GM19023 (cell line): ENCODE data around the gene B3GALT6.

Source experiments
- ATAC-seq: cut with Tn5 transposase; IDR thresholded peaks from one replicate; pipeline ENCODE4 v1.9.1; 2021; ENCODE audit warnings: mild to moderate bottlenecking, moderate library complexity; ENCODE audit not compliant: unreplicated experiment

B3GALT6 gene

DNA sequence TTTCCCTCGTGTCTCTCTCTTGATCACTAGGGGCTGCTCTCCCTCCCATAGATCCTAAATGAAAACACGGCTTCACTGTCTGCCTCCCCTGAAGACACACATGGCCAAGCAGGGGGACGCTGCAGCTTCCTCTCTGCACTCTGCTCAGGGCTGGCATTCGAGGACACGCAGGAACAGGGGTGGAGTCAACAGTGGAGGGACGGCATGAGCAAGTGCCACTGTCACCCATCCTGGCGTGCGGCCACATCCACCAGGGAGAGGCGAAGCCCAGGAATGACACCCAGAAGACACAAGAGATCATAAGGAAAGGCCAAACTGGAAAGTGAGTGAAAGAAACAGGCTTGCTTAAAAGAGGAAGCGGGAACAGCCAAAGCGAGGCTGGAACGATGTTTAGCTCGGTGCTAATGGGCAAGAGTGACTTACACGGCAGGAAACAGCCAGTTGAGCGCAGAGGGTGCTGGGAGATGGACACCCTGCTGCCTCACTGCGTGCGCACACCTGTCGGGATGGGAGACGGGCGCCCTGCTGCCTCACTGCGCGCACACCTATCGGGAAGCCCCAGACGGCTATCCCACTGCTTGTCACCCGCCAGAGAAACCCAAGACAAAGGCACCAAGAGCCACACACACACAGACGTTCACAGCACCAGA lies 28.0 kb downstream of the B3GALT6 start:
- ATAC-seq, result no peak

DNA sequence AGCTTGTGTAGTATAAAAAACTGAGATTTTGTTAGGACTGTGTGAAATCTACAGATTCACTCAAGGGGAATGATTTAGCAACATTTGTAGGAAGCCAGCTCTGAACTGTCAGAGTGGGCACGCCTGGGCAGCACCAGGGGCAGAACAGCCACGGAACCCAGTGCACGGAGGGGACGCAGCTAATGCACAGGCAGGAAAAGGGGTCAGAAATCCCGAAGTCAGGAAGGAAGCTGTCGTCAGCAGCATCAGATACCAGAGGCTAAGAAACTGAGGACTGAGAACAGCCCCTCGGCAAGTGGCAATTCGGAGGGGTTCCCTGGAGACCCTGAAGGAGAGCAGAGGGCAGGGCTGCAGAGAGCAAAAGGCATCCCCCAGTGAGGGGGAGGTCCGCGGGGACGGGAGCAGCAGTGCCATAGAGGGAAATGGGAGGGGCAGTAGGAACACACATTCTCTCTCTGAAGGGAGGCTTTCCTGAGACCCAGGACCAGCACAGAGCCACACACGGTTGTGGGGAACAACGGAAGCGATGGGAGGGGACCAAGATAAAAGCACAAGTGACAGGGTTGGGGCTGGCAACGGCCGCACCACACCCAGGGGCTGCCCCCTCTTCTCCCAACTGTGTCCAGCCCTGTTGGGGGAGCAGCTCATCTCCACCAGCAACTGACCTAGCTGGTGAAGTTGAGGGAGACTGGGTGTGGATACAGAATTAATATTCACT lies 29.0 kb downstream of the B3GALT6 start:
- no peak for ATAC-seq

DNA sequence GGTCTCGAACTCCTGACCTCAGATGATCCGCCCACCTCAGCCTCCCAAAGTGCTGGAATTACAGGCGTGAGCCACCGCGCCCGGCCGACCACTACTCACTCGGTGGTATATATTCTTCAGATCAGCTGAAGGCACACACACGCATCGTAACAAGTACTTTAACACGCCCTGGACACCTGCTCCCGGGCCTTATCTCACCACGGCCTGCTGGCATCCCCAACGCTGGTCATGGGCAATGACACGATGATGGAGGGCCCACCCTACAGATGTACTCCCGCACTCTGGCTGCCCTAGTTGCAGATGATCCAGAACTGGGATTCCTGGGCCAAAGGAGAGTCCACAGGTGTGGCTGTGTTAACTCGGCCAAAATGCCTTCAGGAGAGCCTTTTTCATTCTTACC lies 30.0 kb downstream of the B3GALT6 start:
- no peak for ATAC-seq

DNA sequence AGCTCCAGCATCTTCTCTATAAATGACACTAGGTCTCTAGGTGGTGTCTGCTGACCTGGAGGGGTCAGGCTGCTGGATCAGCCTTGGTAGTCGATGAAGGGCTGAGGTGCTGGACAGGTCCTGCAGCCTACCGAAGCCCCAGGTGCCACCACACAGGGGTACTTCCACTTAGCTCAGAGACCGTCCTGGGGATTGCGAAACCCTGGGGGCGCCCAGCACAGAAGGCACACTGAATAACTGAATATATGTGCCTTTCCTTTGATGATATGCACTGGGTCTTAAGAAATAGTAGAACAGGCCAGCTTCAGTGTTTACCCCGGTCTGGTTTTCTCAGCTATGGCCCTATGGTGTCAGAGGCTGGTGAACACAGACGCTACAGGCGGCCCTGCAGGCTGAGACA lies 30.7 kb downstream of the B3GALT6 start:
- ATAC-seq, result no peak

DNA sequence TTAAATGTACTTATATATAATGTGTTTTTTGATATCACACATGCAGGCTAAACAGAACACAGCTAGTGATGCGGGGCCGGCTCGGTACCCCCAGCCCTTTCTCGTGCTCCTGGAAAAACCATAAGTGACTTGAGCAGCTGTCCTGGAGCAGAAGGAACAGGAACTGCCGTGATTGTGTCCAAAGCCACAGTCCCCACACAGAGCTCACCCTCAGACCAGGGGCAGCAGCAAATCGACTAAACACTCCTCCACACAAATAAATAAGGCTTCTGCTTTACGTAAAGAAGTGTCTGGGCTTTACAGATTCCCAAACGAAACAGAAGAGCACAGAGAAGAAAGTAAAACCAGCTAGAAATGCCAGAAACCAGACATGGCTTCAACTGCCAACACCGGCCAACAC lies 32.0 kb downstream of the B3GALT6 start:
- no peak for ATAC-seq

- ATAC-seq, result no peak
Measured at GRCh38 chr1:1264868-1265272, 32.8 kb downstream of the B3GALT6 start.

- ATAC-seq, result no peak
Measured at GRCh38 chr1:1267488-1268283, 35.6 kb downstream of the B3GALT6 start.

DNA sequence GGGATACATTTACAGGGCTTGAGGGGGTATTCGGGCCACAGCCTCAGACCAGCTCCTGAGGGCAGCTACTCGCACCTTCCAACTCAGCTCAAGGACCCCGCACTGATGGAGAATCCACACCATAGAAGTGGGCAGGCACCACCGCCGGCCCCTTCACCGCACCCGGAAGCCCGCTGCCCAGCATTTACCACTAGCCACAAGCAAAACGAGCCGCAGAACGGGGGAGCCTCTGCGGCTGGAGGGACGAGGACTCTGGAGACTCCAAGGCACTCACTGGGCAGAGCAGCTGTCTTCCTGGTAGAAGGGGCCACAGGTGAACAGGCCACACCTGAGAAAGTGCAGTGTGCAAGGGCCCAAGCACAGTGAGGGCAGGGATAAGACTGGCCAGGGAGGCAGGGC lies 36.2 kb downstream of the B3GALT6 start:
- ATAC-seq, result no peak

DNA sequence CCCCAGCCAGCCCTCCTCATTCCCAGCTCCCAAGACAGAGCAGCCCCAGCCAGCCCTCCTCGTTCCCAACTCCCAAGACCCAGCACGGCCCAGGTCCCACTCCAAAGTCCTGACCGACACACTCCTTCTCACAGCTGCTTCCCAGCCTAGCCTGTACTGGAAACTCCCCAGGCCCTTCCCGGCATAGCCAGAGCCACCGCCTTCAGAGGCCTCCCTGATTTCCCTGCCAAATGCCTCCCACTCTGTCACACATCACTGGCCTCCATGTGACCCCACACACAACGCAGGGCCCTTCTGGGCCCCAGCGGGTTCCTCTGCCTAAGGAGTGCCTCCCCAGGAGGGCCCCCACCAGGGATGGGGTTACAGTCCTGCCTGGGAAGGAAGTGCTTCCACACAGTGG lies 38.8 kb downstream of the B3GALT6 start:
- no peak for ATAC-seq

GRCh38 chr1:1272341-1273208 lies 40.5 kb downstream of the B3GALT6 start:
- ATAC-seq, result no peak

DNA sequence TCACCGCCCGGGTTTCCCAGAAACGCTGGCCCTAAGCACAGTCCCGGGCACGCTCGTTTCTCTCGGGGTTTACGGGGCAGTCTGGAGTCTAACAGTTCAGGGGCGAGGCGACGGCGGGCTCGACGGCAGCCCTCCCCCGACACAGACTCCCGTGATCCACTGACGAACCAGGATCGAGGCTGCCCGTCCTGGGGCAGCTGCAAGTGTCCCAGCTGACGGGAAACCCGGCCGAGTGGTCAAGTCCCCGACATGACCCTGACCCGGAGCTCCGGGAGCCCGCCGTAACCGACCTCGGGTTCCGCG lies 41.1 kb downstream of the B3GALT6 start:
- ATAC-seq, result no peak

GRCh38 chr1:1273512-1274298 lies 41.7 kb downstream of the B3GALT6 start, which contains the start of gene UBE2J2:
UBE2J2 (minus strand) TSS chr1:1273854; CDS start chr1:1267992, 5,862 bp downstream.
- peak; percentile 79 for ATAC-seq

- ATAC-seq, result no peak
Measured at GRCh38 chr1:1274299-1274930, 42.4 kb downstream of the B3GALT6 start.

- no peak for ATAC-seq
Measured at GRCh38 chr1:1274931-1275431, 42.9 kb downstream of the B3GALT6 start.

GRCh38 chr1:1275836-1276235 lies 43.8 kb downstream of the B3GALT6 start:
- no peak for ATAC-seq

DNA sequence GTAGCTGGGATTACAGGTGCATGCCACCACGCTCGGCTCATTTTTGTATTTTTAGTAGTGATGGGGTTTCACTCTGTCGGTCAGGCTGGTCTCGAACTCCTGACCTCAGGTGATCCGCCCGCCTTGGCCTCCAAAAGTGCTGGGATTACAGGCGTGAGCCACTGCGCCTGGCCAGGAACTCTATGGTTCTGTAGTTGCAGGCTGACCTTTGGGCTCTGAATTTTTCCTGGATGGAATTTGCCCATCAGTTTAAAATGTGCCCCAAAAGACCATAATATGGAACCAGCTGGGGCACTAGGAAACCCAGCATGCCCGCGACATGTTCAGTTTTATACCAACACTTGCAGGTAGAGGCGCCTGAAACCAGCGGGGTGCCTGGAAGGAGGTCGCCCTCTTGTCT lies 46.6 kb downstream of the B3GALT6 start:
- ATAC-seq, result no peak

DNA sequence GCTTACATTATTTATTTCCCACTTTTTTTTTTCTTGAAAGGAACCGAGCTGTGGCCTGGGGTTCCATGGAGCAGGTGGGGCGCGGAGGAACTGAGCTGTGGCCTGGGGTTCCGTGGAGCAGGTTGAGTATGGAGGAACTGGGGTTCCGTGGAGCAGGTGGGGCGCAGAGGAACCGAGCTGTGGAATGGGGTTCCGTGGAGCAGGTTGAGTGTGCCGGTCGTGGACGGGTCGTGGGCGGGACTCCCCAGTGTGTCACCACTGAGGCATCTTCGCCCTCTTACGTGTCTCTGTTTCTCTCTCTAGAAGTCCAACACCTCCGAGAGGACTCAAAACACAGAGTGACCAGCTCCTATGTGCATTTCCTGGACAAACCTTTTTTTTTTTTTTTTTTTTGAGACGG lies 47.0 kb downstream of the B3GALT6 start:
- ATAC-seq, result no peak

- ATAC-seq, result no peak
Measured at GRCh38 chr1:1280782-1281481, 48.9 kb downstream of the B3GALT6 start.
